Activated CD8-positive, alpha-beta memory T cell treated with anti-CD3 and anti-CD28 coated beads, Interleukin-2, amount 50 U/mL, for 48 hours (primary cell): Measurements from ENCODE around the gene EIF5AL1.

Source experiments
- DNase-seq: peaks from one replicate; pipeline ENCODE4 v3.0.0-alpha.2; 2020

EIF5AL1 gene

DNA sequence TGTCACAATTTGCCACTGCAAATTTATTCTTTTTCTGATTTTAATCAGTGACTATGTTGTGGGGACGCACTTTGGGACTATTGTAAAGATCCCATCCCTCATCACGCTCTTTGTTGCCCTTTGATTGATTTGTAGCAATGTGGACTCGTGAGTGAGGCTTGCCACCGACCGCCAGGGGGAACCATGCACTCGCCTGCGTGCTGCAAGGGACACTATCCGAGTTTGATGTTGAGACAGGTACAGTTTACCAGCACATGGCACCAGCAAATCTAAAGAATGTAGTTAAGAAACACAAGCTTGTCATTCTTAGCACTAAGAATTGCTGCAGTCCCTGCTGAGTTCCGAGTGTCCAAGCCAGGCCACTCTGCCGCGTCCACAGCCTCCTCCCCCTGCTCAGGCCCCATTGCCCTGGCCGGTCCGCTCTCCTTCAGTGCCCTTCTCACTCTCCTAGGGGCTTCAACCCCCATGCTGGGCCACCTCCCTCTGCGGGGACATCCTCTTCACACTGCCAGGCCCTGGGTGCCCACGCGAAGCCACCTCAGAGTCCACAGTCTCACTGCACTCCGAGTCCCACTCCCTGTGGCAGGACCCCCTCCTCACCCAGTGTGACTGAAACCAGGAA lies 49.9 kb downstream of the EIF5AL1 start:
- peak; percentile 77 for DNase-seq

DNA sequence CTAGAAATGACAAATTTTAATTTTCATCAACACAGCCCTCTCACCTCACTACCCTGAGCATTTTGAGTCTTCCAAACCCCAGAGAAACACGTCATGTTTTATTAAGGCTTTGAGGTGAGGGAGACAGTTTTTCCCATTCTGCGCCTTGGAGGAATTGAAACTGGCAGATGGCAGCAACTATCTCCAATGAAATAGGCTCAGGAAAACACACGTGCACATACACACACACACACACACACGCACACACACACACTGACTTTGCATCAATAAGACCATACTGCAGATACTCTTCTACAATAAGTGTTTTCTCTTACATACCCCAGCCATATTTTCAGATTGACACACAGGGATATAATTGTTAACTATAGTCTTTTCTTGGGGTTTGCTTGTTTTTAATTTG lies 51.1 kb downstream of the EIF5AL1 start:
- DNase-seq: no peak
